Urinary bladder (tissue), 4 donors: ENCODE measurements around the gene FLT4. TPM values are rescaled to one million over a fixed set of nuclear protein-coding genes. Genes with fewer than 3 reads are reported as not detected.
"Not testable (repeated sequence)": the region's sequence is repeated elsewhere in the genome, so short reads cannot be mapped to it uniquely, and the experiment has no call there.

Experiments used
- DNase-seq: peaks from one replicate; pipeline ENCODE4 v3.0.0-alpha.2; 2015; ENCODE audit errors: extremely low spot score
- H3K27ac ChIP-seq: one replicate; pipeline ENCODE4 v1.5.1; 2013; ENCODE audit warnings: low read depth, mild to moderate bottlenecking, moderate library complexity
- H3K36me3 ChIP-seq: one replicate; pipeline ENCODE4 v1.6.1; 2013; ENCODE audit warnings: mild to moderate bottlenecking, moderate library complexity; ENCODE audit not compliant: insufficient read depth
- H3K4me1 ChIP-seq: one replicate; pipeline ENCODE4 v1.6.1; 2013; ENCODE audit warnings: mild to moderate bottlenecking, moderate library complexity; ENCODE audit not compliant: insufficient read depth
- H3K4me3 ChIP-seq: one replicate; pipeline ENCODE4 v1.5.1; 2013; ENCODE audit warnings: low read depth, low read length
- WGBS: extraction: QIAGEN DNeasy Blood & Tissue Kit; methylation state at CpG from one replicate; pipeline ENCODE4 v1.1.7; 2013; 5-methylcytosine and 5-hydroxymethylcytosine counted together
- polyA plus RNA-seq: library from polyadenylated mRNA; stranded (reverse); fragments of 200-250 nt; gene quantifications from one replicate; pipeline ENCODE4 v1.2.3, GENCODE V29; 2013
- total RNA-seq: library from RNA; depleted of rRNA; stranded (reverse); fragments of >200 nt; gene quantifications from one replicate; pipeline ENCODE4 v1.2.3, GENCODE V29; 2014
- donor health status: healthy with polysubstance abuse.
- donor health status: healthy.

The FLT4 gene
- total and polyA plus RNA-seq, 2 donors: 8.4 to 18.2 TPM

- not testable (repeated sequence) for H3K4me3 ChIP-seq, H3K27ac ChIP-seq, H3K36me3 ChIP-seq, H3K4me1 ChIP-seq, DNase-seq
- 90% methylated on average over 12 of the region's 12 CpGs for whole genome bisulfite sequencing
These were observed 32.6 kb upstream of the FLT4 start for GRCh38 chr5:180682008-180682407.

GRCh38 chr5:180678319-180678718 lies 28.9 kb upstream of the FLT4 start:
- H3K4me1 ChIP-seq, DNase-seq, H3K36me3 ChIP-seq, H3K4me3 ChIP-seq, H3K27ac ChIP-seq: not testable (repeated sequence)
- WGBS: 91% methylated on average over 10 of the region's 10 CpGs

DNA sequence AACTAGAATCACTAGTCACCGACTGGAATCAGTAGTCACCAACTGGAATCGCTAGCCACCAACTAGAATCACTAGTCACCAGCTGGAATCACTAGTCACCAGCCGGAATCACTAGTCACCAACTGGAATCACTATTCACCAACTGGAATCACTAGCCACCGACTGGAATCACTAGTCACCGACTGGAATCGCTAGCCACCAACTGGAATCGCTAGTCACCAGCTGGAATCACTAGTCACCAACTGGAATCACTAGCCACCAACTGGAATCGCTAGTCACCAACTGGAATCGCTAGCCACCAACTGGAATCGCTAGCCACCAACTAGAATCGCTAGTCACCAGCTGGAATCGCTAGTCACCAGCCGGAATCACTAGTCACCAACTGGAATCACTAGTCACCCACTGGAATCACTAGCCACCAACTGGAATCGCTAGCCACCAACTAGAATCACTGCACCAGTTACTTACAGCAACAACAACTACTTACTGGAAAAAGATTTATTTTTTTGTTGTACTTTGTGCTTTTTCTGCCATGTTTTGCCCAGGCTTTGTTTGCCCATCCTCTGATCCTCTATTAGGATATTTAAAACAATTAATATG lies 25.7 kb upstream of the FLT4 start:
- DNase-seq: no peak
- no peak overlapping the region for H3K4me3 ChIP-seq
- H3K4me1 ChIP-seq: no peaks in the 10 kb centered on the region
- no peak overlapping the region for H3K27ac ChIP-seq
- H3K36me3 ChIP-seq: no peaks in the 10 kb centered on the region
- WGBS: 87% methylated on average over 14 of the region's 14 CpGs

DNA sequence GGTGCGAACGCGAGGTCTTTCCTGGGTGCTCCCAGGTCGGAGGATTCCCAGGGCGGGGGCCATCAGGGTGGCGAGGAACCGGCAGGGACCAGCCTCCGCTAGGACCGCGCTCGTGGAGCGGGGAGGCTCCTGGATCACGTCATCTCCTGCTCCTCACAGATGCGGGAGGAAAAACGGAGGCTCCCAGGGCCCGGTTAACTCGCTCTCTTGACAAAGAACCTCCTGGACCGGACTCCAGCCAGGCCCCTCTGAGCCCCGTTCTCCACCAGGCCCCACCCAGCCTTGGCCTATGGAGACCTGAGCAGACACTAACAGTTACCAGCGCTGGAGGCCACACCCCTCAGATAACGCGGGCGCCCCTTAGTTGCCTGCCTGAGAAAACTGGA lies 24.7 kb upstream of the FLT4 start:
- DNase-seq: not testable (repeated sequence)

DNA sequence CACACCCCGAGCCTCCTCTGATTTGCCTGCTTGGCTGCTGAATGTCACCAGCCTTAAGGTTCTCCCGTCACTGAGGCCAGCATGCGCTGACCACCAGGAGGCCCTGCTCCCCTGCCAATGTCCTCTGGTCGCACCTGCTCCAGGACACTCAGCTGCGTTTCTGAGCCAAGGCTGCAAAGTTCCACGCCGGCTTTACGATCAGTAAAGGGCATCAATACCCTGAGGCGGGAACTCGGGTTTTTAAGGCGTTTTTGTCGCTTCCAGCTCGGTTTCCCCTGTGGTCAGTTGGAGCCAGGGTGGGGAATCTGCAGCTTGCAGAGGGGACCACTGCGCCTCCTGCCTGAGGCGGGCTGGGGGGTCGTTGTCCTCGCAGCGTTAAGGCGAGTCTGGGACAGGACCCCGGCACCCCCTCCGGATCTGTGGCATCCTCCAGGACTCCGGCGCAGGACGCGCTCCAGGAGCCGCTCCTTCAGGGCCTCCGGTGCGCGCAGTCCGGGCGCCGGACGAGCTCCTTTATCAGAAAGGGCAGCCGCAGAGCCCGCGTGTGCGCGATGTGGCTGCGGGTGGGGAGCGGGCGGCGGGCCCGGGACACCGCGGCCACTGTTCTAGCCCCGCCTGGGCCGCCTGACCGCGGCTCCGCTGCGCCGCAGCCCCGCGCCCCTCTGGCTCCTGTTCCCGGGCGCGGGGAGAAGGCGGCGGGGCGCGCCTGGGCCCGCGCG lies 24.1 kb upstream of the FLT4 start:
- peak overlapping the region; percentile 7 for H3K4me3 ChIP-seq
- H3K36me3 ChIP-seq: no peaks in the 10 kb centered on the region
- no peak overlapping the region for H3K27ac ChIP-seq
- 8% methylated on average over 64 of the region's 64 CpGs for WGBS
- no peaks in the 10 kb centered on the region for H3K4me1 ChIP-seq
- DNase-seq: no peak

More for the DNA sequence above, 24.7 kb upstream of the FLT4 start:
- WGBS: 11% methylated on average over 23 of the region's 23 CpGs
- H3K4me1 ChIP-seq, H3K27ac ChIP-seq, H3K36me3 ChIP-seq: not testable (repeated sequence)
- H3K4me3 ChIP-seq: peak overlapping the region; percentile 7

DNA sequence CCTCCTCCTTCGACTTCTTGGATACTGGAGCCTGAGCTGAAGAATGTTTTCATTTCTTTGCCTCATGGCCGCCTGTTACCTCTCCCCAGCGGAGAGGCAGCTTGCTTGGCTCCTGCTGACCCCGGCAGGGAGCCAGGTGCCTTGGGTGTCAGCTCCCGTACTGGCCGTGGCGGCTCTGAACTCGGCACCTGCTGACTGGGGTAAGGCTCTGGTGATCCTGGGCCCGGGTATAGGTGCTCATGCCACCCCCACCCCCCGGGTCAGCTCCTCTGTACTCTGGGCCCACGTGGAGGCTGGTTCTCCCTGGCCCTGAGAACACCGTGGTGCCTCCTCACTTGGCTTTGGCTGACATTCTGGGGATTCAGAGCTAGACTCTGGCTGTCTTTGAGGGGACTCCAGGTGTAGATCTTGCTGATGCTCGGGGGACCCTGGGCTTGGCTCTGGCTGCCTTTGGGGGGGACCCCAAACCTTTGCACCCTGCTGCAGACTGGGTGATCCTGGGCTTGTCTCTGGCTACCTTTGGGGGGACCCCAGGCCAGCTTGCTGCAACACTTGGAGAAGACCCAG lies 22.6 kb upstream of the FLT4 start:
- WGBS: 85% methylated on average over 13 of the region's 13 CpGs
- not testable (repeated sequence) for DNase-seq, H3K4me3 ChIP-seq, H3K27ac ChIP-seq, H3K36me3 ChIP-seq, H3K4me1 ChIP-seq

GRCh38 chr5:180670586-180671359 lies 21.4 kb upstream of the FLT4 start:
- WGBS: 41% methylated on average over 17 of the region's 17 CpGs

DNA sequence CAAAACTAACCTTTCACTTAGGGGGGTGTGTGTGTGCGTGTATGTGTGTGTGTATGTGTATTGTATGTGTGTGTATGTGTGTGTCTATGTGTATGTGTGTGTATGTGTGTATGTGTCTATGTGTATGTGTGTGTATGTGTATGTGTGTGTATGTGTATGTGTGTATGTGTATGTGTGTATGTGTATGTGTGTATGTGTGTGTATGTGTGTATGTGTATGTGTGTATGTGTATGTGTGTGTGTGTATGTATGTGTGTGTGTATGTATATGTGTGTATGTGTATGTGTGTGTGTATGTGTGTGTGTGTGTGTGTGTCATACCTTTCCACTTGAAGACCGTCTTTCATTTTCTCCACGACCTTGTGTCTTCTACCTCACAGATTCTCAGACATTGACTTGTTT lies 20.8 kb upstream of the FLT4 start:
- DNase-seq: no peak
- no peak overlapping the region for H3K4me3 ChIP-seq
- H3K4me1 ChIP-seq: no peaks in the 10 kb centered on the region
- H3K36me3 ChIP-seq: no peaks in the 10 kb centered on the region
- no peak overlapping the region for H3K27ac ChIP-seq
- 72% methylated on average over 3 of the region's 3 CpGs for WGBS

More at GRCh38 chr5:180670586-180671359, 21.4 kb upstream of the FLT4 start:
- Histone ChIP-seq H3K27ac (no peak overlapping the region), H3K4me3 (no peak overlapping the region), H3K36me3 (no peaks in the 10 kb centered on the region), H3K4me1 (no peaks in the 10 kb centered on the region)
- no peak for DNase-seq

DNA sequence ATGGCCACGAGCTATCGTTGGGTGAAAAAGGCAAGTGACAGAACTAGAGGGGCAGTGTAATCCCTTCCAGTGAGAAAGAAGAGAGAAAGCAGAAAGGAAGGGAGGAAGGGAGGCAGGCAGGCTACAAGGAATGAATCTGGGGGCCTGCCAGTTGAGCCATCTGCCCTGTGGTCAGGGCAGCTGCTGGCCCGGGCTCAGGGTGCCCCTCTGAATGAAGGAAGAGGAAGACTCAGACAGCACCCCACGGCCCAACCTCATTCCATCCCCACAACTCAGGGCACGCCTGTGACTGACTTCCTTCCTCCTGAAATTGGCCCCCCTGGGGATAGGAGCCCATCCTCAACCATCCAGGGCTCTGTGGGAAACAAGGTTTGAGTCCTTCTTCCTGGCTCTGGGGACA lies 20.3 kb upstream of the FLT4 start:
- Histone ChIP-seq H3K27ac (no peak overlapping the region), H3K36me3 (no peaks in the 10 kb centered on the region), H3K4me1 (no peaks in the 10 kb centered on the region), H3K4me3 (no peak overlapping the region)
- no peak for DNase-seq
- 66% methylated on average over 5 of the region's 5 CpGs for whole genome bisulfite sequencing

- Histone ChIP-seq H3K27ac (no peak overlapping the region), H3K4me1 (no peaks in the 10 kb centered on the region), H3K4me3 (no peak overlapping the region), H3K36me3 (no peaks in the 10 kb centered on the region)
- DNase-seq: no peak
- 80% methylated on average over 17 of the region's 17 CpGs for WGBS
These were observed 19.6 kb upstream of the FLT4 start for GRCh38 chr5:180668835-180669596.

- Histone ChIP-seq H3K27ac (no peak overlapping the region), H3K4me1 (no peaks in the 10 kb centered on the region), H3K36me3 (no peaks in the 10 kb centered on the region), H3K4me3 (no peak overlapping the region)
- WGBS: 38% methylated on average over 10 of the region's 10 CpGs
- DNase-seq: no peak
These were observed 17.4 kb upstream of the FLT4 start for GRCh38 chr5:180666812-180667211.

- H3K36me3 ChIP-seq: no peaks in the 10 kb centered on the region
- H3K4me1 ChIP-seq: no peaks in the 10 kb centered on the region
- no peak overlapping the region for H3K4me3 ChIP-seq
- no peak for DNase-seq
- 85% methylated on average over 22 of the region's 22 CpGs for WGBS
- H3K27ac ChIP-seq: no peak overlapping the region
These were observed 16.4 kb upstream of the FLT4 start for GRCh38 chr5:180665682-180666404.
